Mesenchymal stem cell (in vitro differentiated cells and primary cell): ENCODE measurements around the gene MESP2.
A peak's percentile ranks its signal among the peaks of the same experiment; 100 is the strongest.

ENCODE experiments used
- DNase-seq: peaks from one replicate; pipeline ENCODE4 v3.0.0-alpha.2; 2013
- H2AFZ ChIP-seq: one replicate; pipeline ENCODE4 v1.6.1; 2013; ENCODE audit warnings: low read depth, mild to moderate bottlenecking, control low read depth, inconsistent platforms, low read length, moderate library complexity
- H2AK5ac ChIP-seq: 2 replicates; pipeline ENCODE4 v1.6.1; 2013; ENCODE audit warnings: low read length, moderate library complexity, mild to moderate bottlenecking, inconsistent platforms; ENCODE audit not compliant: severe bottlenecking
- H2BK120ac ChIP-seq: one replicate; pipeline ENCODE4 v1.6.1; 2013; ENCODE audit warnings: low read depth, mild to moderate bottlenecking, inconsistent platforms, low read length, moderate library complexity
- H2BK12ac ChIP-seq, 2 experiments: one replicate each; pipeline ENCODE4 v1.6.1; 2013; ENCODE audit warnings: inconsistent platforms in 2 of 2, low read length in 2 of 2, mild to moderate bottlenecking in 2 of 2, moderate library complexity in 2 of 2, control low read depth in 1 of 2
- H2BK15ac ChIP-seq: one replicate; pipeline ENCODE4 v1.6.1; 2013; ENCODE audit warnings: mild to moderate bottlenecking, low read depth, inconsistent platforms; ENCODE audit not compliant: poor library complexity, severe bottlenecking
- H2BK5ac ChIP-seq: 2 replicates; pipeline ENCODE4 v1.6.1; 2013; ENCODE audit warnings: low read depth, mild to moderate bottlenecking, low read length, control low read depth, inconsistent platforms; ENCODE audit not compliant: poor library complexity, severe bottlenecking
- H3K14ac ChIP-seq, 2 experiments: one replicate each; pipeline ENCODE4 v1.6.1; 2013; ENCODE audit warnings: inconsistent platforms in 2 of 2, low read length in 2 of 2, control low read depth in 1 of 2, mild to moderate bottlenecking in 1 of 2, moderate library complexity in 1 of 2
- H3K18ac ChIP-seq, 2 experiments: one replicate each; pipeline ENCODE4 v1.6.1; 2013; ENCODE audit warnings: inconsistent platforms in 2 of 2, low read length in 2 of 2, control low read depth in 1 of 2, low read depth in 1 of 2, mild to moderate bottlenecking in 1 of 2
- H3K23ac ChIP-seq, 2 experiments: one replicate each; pipeline ENCODE4 v1.6.1; 2013; ENCODE audit warnings: inconsistent platforms in 2 of 2, low read length in 2 of 2, mild to moderate bottlenecking in 2 of 2, moderate library complexity in 2 of 2, control low read depth in 1 of 2
- H3K27ac ChIP-seq: 2 replicates; pipeline ENCODE4 v1.5.1; 2013; ENCODE audit warnings: mild to moderate bottlenecking, moderate library complexity, low read length, control low read depth, inconsistent platforms; ENCODE audit not compliant: poor library complexity, severe bottlenecking
- H3K27me3 ChIP-seq, 2 experiments: 2 replicates each; pipeline versions ENCODE4 v1.6.1 to v1.7.0; 2013; ENCODE audit warnings: low read length in 2 of 2, mild to moderate bottlenecking in 2 of 2, moderate library complexity in 2 of 2, control low read depth in 1 of 2, inconsistent platforms in 1 of 2; ENCODE audit not compliant: control insufficient read depth in 1 of 2, insufficient read depth in 1 of 2
- H3K36me3 ChIP-seq, 2 experiments: 2 replicates each; pipeline versions ENCODE4 v1.6.1 to v1.7.0; 2013; ENCODE audit warnings: low read length in 2 of 2, control low read depth in 1 of 2, inconsistent platforms in 1 of 2, low read depth in 1 of 2, mild to moderate bottlenecking in 1 of 2; ENCODE audit not compliant: insufficient read depth in 2 of 2, control insufficient read depth in 1 of 2
- H3K4ac ChIP-seq, 2 experiments: one replicate each; pipeline ENCODE4 v1.6.1; 2013; ENCODE audit warnings: inconsistent platforms in 2 of 2, low read length in 2 of 2, mild to moderate bottlenecking in 2 of 2, moderate library complexity in 2 of 2, control low read depth in 1 of 2, low read depth in 1 of 2
- H3K4me1 ChIP-seq: 2 replicates; pipeline ENCODE4 v1.6.1; 2013; ENCODE audit warnings: low read depth, low read length, control low read depth; ENCODE audit not compliant: control insufficient read depth, insufficient read depth
- H3K4me2 ChIP-seq: 2 replicates; pipeline ENCODE4 v1.6.1; 2013; ENCODE audit warnings: low read length, mild to moderate bottlenecking, inconsistent platforms; ENCODE audit not compliant: poor library complexity, severe bottlenecking
- H3K4me3 ChIP-seq, 2 experiments: 2 replicates each; pipeline versions ENCODE4 v1.5.1 to v1.7.0; 2013; ENCODE audit warnings: low read length in 2 of 2, mild to moderate bottlenecking in 2 of 2, control low read depth in 1 of 2, low read depth in 1 of 2; ENCODE audit not compliant: insufficient read depth in 1 of 2
- H3K79me1 ChIP-seq: replicated peaks from 2 replicates; pipeline ENCODE4 v1.6.1; 2013; ENCODE audit warnings: mild to moderate bottlenecking, control low read depth, low read length, inconsistent platforms; ENCODE audit not compliant: poor library complexity, severe bottlenecking
- H3K9ac ChIP-seq: 2 replicates; pipeline ENCODE4 v1.7.0; 2013; ENCODE audit warnings: mild to moderate bottlenecking, low read length, moderate library complexity
- H3K9me3 ChIP-seq: 2 replicates; pipeline ENCODE4 v1.7.0; 2013; ENCODE audit warnings: mild to moderate bottlenecking, low read length; ENCODE audit not compliant: control insufficient read depth
- H4K8ac ChIP-seq: one replicate; pipeline ENCODE4 v1.6.1; 2013; ENCODE audit warnings: inconsistent platforms, mild to moderate bottlenecking, low read length, moderate library complexity
- H4K91ac ChIP-seq: one replicate; pipeline ENCODE4 v1.6.1; 2013; ENCODE audit warnings: mild to moderate bottlenecking, low read length, inconsistent platforms
- WGBS: methylation state at CpG from one replicate; pipeline ENCODE4 v1.1.7; 2013; ENCODE audit warnings: mixed read lengths; 5-methylcytosine and 5-hydroxymethylcytosine counted together

The MESP2 gene

GRCh38 chr15:89777073-89777751 is 1.1 kb downstream of the MESP2 start:
- Histone ChIP-seq H2BK5ac (no peak overlapping the region), H3K9ac (peak overlapping the region; percentile 80), H4K8ac (peak overlapping the region; percentile 95), H2AK5ac (no peak overlapping the region), H3K27ac (no peak overlapping the region), H2BK120ac (peak overlapping the region; percentile 66), H3K4me3 (peak overlapping the region in 1 of 2 experiments; percentile 74), H3K9me3 (no peaks in the 10 kb centered on the region), H3K18ac (peak overlapping the region in 1 of 2 experiments; percentile 40), H3K4me1 (peaks cover 19% of the 10 kb centered on the region), H3K4ac (no peak overlapping the region), H3K4me2 (no peak overlapping the region), H4K91ac (no peak overlapping the region), H3K23ac (no peak overlapping the region), H3K79me1 (no peaks in the 10 kb centered on the region), H3K27me3 (no peaks in the 10 kb centered on the region), H2BK12ac (peak overlapping the region in 1 of 2 experiments; percentile 75), H3K36me3 (peaks cover 0 to 5% of the 10 kb centered on the region in 2 experiments), H2BK15ac (no peak overlapping the region), H3K14ac (no peak overlapping the region), H2AFZ (peak overlapping the region; percentile 66)
- 65% methylated on average over 25 of the region's 25 CpGs for WGBS
- DNase-seq, result no peak

- Histone ChIP-seq H3K14ac (no peak overlapping the region), H4K91ac (no peak overlapping the region), H3K4me3 (no peak overlapping the region), H2BK5ac (no peak overlapping the region), H3K23ac (no peak overlapping the region), H2AK5ac (no peak overlapping the region), H3K79me1 (no peaks in the 10 kb centered on the region), H2BK15ac (no peak overlapping the region), H4K8ac (no peak overlapping the region), H3K4ac (no peak overlapping the region), H3K27ac (no peak overlapping the region), H3K9me3 (no peaks in the 10 kb centered on the region), H3K36me3 (peaks cover 0 to 5% of the 10 kb centered on the region in 2 experiments), H2AFZ (no peak overlapping the region), H3K4me2 (no peak overlapping the region), H3K4me1 (peaks cover 16% of the 10 kb centered on the region), H2BK12ac (no peak overlapping the region), H2BK120ac (no peak overlapping the region), H3K9ac (no peak overlapping the region), H3K18ac (no peak overlapping the region), H3K27me3 (no peaks in the 10 kb centered on the region)
- no peak for DNase-seq
- WGBS, result 95% methylated on average over 10 of the region's 10 CpGs
Observed at GRCh38 chr15:89777782-89778380, 1.7 kb downstream of the MESP2 start.

DNA sequence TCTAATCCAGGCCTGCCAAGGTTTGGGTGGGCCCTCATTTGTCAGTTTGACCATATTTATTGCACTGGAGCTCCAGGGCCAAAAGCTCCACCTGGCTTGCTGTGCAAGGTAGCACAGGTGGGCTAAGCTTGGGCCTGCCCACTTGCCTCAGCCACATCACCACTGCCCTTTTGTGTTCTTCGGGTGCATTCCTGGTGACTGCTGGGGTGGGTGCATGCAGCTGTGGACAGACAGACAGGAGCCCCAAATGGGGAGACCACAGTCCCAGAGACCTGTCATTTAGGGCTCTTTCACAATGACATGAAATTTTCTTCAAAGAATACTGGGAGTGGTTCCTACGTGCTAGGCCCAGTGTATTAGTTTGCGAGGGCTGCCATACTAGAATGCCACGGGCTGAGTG is 2.7 kb downstream of the MESP2 start:
- Histone ChIP-seq H3K4me3 (no peak overlapping the region), H4K91ac (no peak overlapping the region), H3K23ac (no peak overlapping the region), H3K14ac (no peak overlapping the region), H4K8ac (no peak overlapping the region), H3K4me2 (no peak overlapping the region), H3K27me3 (no peaks in the 10 kb centered on the region), H3K9ac (no peak overlapping the region), H3K79me1 (no peaks in the 10 kb centered on the region), H2AK5ac (no peak overlapping the region), H3K4me1 (peaks cover 16% of the 10 kb centered on the region), H3K18ac (no peak overlapping the region), H3K4ac (no peak overlapping the region), H3K36me3 (peaks cover 0 to 5% of the 10 kb centered on the region in 2 experiments), H3K9me3 (no peaks in the 10 kb centered on the region), H2AFZ (no peak overlapping the region), H2BK15ac (no peak overlapping the region), H3K27ac (no peak overlapping the region), H2BK120ac (no peak overlapping the region), H2BK5ac (no peak overlapping the region), H2BK12ac (no peak overlapping the region)
- DNase-seq, result no peak
- 92% methylated on average over 4 of the region's 4 CpGs for WGBS

GRCh38 chr15:89780601-89781000 is 4.5 kb downstream of the MESP2 start:
- no peaks in the 10 kb centered on the region for H3K9me3 ChIP-seq
- H3K14ac ChIP-seq, result no peak overlapping the region
- H3K4ac ChIP-seq, result no peak overlapping the region
- H3K36me3 ChIP-seq, result peaks cover 10 to 17% of the 10 kb centered on the region in 2 experiments
- H3K18ac ChIP-seq, result no peak overlapping the region
- H4K8ac ChIP-seq, result no peak overlapping the region
- no peak overlapping the region for H4K91ac ChIP-seq
- no peak overlapping the region for H3K27ac ChIP-seq
- no peak overlapping the region for H2BK120ac ChIP-seq
- H2AFZ ChIP-seq, result no peak overlapping the region
- DNase-seq, result no peak
- peak overlapping the region in 1 of 2 experiments; percentile 34 for H3K23ac ChIP-seq
- H2BK15ac ChIP-seq, result no peak overlapping the region
- H3K4me1 ChIP-seq, result peaks cover 16% of the 10 kb centered on the region
- WGBS, result 89% methylated on average over 6 of the region's 6 CpGs
- H3K9ac ChIP-seq, result no peak overlapping the region
- no peak overlapping the region for H2BK12ac ChIP-seq
- H3K4me2 ChIP-seq, result no peak overlapping the region
- H3K27me3 ChIP-seq, result no peaks in the 10 kb centered on the region
- H3K79me1 ChIP-seq, result no peaks in the 10 kb centered on the region
- no peak overlapping the region for H3K4me3 ChIP-seq
- no peak overlapping the region for H2AK5ac ChIP-seq
- H2BK5ac ChIP-seq, result no peak overlapping the region
